GM18517 (cell line): ENCODE data around the gene CNIH1.
"Not testable (repeated sequence)": the region's sequence is repeated elsewhere in the genome, so short reads cannot be mapped to it uniquely, and the experiment has no call there.

ENCODE experiments used
- ATAC-seq: cut with Tn5 transposase; IDR thresholded peaks from one replicate; pipeline ENCODE4 v1.9.1; 2021; ENCODE audit warnings: mild to moderate bottlenecking, moderate library complexity; ENCODE audit not compliant: unreplicated experiment

CNIH1 gene

GRCh38 chr14:54385556-54385955 is 55.6 kb downstream of the CNIH1 start:
- no peak for ATAC-seq

DNA sequence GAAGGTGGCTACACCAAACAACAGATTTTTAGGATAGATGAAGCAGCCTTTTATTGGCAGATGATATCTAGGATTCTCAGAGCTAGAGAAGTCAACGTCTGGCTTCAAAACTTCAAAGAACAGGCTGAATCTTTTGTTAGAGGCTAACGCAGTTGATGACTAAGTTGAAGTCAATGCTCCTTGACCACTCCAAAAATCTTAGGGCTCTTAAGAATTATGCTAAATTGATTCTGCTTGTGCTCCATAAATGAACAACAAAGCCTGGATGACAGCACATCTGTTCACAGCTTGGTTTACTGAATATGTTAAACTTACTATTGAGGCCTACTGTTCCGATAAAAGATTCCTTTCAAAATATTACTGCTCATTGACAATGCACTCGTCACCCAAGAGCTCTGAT is 57.3 kb downstream of the CNIH1 start:
- no peak for ATAC-seq

DNA sequence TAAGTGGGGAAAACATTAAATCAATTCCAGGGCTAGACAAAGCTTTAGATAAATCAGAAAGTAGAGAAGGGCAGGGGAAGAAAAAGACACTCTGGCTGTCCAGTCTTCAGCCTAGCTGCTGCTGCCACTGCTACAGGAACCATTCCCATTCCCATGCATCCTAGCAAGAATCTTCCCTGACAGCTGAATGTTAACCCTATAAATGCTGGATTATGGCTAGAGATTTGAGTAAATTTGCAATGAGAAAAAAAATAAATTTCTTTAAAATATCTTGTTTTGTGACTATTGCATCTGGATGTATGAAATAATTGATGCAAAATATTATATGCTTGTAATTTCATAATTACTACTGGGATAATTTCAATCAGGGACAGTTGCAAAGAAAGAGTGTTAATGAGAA is 59.4 kb downstream of the CNIH1 start:
- no peak for ATAC-seq

DNA sequence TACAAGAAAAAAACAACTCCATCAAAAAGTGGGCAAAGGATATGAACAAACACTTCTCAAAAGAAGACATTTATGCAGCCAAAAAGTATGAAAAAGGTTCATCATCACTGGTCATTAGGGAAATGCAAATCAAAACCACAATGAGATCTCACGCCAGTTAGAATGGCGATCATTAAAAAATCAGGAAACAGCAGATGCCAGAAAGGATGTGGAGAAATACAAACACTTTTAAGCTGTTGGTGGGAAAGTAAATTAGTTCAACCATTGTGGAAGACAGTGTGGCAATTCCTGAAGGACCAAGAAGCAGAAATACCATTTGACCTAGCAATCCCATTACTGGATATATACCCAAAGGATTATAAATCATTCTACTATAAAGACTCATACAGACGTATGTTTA is 60.6 kb downstream of the CNIH1 start:
- not testable (repeated sequence) for ATAC-seq

DNA sequence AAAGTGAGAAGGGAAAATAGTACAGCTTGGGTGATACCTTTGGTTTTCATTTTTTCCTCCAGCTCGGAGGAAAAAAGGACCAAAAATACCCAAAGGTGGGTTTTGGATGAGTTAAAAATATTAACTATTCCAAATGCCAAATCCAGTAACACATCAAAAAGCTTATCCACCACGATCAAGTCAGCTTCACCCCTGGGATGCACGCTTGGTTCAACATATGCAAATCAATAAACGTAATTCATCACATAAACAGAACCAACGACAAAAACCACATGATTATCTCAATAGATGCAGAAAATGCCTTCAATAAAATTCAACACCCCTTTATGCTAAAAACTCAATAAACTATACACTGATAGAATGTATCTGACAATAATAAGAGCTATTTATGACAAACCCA is 62.3 kb downstream of the CNIH1 start:
- not testable (repeated sequence) for ATAC-seq

DNA sequence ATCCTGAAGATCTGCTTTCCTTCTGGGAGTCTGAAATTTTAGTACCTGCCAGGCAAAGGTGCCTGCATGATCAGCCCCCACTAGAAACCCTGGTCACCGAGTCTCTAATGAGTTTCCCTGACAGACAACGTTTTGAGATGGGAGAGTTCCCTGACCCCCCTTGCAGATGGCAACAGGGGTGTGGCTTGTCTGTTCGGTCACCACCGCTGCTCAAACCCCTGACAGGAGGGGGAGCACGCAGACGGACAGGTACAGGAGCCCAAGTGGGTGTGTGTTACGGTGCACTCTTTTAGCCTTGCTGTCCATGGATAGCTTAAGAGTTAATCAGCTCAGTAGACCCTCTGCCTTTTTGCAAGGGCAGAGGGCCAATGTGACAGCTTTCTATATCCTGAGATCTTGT is 63.7 kb downstream of the CNIH1 start:
- ATAC-seq = no peak

DNA sequence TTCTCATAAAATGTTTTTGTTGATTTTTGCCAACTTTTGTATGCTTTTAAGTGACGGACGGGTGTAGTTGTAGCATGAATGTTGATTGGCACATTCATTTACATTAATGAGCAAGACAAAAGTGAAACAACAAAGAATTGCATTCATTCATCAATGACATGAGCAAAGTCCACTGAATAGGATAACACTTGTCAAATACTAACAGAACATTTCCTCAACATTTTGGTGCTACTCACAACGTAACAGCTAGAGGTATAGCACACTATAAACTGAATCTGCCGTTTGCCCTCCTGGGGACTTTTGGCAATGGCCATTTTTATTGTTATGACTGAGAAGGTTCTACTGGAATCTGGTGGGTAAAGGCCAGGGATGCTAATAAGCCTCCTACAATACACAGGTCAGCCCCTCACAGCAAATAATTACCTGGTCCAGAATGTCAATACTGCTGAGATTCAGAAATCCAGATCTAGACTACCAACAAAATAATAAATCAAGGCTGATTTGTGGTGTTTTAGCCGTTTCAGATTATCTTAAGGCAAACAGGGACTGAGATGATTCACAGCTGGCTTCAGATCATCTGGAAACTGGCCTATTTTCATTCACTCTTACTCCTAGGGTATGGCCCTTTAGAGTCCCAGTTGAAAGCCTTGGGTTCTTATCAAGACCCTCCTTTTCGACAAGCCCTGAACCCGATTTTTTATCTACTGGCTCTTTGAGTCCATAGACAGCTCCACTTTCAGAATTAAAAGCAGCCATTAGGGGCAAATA is 66.9 kb downstream of the CNIH1 start:
- ATAC-seq = no peak
